ENCODE results near the gene IQSEC2. TPM values are rescaled to one million over a fixed set of nuclear protein-coding genes. Genes with fewer than 3 reads are reported as not detected.

The IQSEC2 gene
- total and polyA plus RNA-seq, 2 of the 8 experiments (the other 6 are each of a cell fraction or from before 2014, with no cell fraction given), result 6.1 to 54.9 TPM

DNA sequence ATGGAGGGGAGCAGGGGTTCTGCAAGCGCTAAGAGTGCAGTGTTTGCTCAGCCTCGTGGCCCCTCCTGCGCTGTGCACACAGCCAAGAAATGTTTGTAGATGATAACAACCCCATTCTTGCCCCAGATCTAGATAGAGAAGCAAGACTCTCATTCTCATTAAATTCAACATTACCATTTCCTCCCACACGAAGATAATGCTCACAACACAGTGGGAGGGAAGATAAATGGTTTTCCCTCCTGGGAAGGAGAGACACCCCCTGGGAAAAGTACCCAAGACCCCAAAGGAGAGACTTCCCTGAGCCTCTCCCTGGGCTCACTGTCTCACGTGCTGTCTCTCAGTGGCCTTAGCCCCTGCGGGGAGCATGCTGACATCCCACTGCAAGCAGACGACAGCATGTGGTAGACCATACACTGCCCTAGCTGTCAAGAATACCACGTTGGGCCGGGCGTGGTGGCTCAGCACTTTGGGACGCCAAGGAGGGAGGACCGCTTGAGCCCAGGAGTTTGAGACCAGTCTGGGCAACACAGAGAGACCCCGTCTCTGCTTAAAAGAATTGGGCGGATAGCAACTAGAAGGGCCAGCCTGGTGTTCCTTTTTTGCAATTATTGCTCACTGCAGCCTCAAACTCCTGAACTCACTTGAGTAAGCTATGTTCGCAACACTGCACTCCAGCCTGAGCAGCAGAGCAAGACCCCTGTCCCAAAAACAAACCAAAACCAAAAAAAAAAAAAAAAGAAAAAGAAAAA, 34.9 kb upstream of the IQSEC2 start (continued):
- TF ChIP-seq, protein P1, sequence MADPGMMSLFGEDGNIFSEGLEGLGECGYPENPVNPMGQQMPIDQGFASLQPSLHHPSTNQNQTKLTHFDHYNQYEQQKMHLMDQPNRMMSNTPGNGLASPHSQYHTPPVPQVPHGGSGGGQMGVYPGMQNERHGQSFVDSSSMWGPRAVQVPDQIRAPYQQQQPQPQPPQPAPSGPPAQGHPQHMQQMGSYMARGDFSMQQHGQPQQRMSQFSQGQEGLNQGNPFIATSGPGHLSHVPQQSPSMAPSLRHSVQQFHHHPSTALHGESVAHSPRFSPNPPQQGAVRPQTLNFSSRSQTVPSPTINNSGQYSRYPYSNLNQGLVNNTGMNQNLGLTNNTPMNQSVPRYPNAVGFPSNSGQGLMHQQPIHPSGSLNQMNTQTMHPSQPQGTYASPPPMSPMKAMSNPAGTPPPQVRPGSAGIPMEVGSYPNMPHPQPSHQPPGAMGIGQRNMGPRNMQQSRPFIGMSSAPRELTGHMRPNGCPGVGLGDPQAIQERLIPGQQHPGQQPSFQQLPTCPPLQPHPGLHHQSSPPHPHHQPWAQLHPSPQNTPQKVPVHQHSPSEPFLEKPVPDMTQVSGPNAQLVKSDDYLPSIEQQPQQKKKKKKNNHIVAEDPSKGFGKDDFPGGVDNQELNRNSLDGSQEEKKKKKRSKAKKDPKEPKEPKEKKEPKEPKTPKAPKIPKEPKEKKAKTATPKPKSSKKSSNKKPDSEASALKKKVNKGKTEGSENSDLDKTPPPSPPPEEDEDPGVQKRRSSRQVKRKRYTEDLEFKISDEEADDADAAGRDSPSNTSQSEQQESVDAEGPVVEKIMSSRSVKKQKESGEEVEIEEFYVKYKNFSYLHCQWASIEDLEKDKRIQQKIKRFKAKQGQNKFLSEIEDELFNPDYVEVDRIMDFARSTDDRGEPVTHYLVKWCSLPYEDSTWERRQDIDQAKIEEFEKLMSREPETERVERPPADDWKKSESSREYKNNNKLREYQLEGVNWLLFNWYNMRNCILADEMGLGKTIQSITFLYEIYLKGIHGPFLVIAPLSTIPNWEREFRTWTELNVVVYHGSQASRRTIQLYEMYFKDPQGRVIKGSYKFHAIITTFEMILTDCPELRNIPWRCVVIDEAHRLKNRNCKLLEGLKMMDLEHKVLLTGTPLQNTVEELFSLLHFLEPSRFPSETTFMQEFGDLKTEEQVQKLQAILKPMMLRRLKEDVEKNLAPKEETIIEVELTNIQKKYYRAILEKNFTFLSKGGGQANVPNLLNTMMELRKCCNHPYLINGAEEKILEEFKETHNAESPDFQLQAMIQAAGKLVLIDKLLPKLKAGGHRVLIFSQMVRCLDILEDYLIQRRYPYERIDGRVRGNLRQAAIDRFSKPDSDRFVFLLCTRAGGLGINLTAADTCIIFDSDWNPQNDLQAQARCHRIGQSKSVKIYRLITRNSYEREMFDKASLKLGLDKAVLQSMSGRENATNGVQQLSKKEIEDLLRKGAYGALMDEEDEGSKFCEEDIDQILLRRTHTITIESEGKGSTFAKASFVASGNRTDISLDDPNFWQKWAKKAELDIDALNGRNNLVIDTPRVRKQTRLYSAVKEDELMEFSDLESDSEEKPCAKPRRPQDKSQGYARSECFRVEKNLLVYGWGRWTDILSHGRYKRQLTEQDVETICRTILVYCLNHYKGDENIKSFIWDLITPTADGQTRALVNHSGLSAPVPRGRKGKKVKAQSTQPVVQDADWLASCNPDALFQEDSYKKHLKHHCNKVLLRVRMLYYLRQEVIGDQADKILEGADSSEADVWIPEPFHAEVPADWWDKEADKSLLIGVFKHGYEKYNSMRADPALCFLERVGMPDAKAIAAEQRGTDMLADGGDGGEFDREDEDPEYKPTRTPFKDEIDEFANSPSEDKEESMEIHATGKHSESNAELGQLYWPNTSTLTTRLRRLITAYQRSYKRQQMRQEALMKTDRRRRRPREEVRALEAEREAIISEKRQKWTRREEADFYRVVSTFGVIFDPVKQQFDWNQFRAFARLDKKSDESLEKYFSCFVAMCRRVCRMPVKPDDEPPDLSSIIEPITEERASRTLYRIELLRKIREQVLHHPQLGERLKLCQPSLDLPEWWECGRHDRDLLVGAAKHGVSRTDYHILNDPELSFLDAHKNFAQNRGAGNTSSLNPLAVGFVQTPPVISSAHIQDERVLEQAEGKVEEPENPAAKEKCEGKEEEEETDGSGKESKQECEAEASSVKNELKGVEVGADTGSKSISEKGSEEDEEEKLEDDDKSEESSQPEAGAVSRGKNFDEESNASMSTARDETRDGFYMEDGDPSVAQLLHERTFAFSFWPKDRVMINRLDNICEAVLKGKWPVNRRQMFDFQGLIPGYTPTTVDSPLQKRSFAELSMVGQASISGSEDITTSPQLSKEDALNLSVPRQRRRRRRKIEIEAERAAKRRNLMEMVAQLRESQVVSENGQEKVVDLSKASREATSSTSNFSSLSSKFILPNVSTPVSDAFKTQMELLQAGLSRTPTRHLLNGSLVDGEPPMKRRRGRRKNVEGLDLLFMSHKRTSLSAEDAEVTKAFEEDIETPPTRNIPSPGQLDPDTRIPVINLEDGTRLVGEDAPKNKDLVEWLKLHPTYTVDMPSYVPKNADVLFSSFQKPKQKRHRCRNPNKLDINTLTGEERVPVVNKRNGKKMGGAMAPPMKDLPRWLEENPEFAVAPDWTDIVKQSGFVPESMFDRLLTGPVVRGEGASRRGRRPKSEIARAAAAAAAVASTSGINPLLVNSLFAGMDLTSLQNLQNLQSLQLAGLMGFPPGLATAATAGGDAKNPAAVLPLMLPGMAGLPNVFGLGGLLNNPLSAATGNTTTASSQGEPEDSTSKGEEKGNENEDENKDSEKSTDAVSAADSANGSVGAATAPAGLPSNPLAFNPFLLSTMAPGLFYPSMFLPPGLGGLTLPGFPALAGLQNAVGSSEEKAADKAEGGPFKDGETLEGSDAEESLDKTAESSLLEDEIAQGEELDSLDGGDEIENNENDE (IDR thresholded peaks at IDR 0.05; ENCODE audit: insufficient replicate concordance, low read length), result no peak
- TF ChIP-seq NRF1 (IDR thresholded peaks at IDR 0.05; ENCODE audit: low read depth, low read length), result no peak
- TF ChIP-seq ASH2L (IDR thresholded peaks at IDR 0.05; ENCODE audit: low read length), result no peak
- no peak for TF ChIP-seq SUZ12 (IDR thresholded peaks at IDR 0.05; ENCODE audit: low read length)
- TF ChIP-seq EP300 (IDR thresholded peaks at IDR 0.05; ENCODE audit: borderline replicate concordance in 1 of 2, low read depth in 2 of 2, low read length in 2 of 2), result no peak
- TF ChIP-seq SP2 (IDR thresholded peaks at IDR 0.05; ENCODE audit: low read length), result no peak
- no peak for TF ChIP-seq PHF8 (conservative IDR thresholded peaks at IDR 0.05; ENCODE audit: low read depth, low read length)
- TF ChIP-seq HDAC6 (IDR thresholded peaks at IDR 0.05; ENCODE audit: low read depth, low read length), result no peak
- TF ChIP-seq GTF2F1 (IDR thresholded peaks at IDR 0.05; ENCODE audit: borderline replicate concordance, low read depth, low read length), result no peak

All from H1 (cell line).